MCF 10A (cell line): ENCODE measurements around the gene SLF1. TPM values are rescaled to one million over a fixed set of nuclear protein-coding genes. Genes with fewer than 3 reads are reported as not detected.
A peak's percentile ranks its signal among the peaks of the same experiment; 100 is the strongest.

Experiments
- BruUV-seq: library from RNA; stranded (reverse); fragments of 400-500 nt; replicated peaks from 2 replicates; lab custom pipeline; 2021; lab: Mats Ljungman, UMichigan
- CTCF ChIA-PET: fragments of 300-600 bp; sonication (Branson Sonifier 250); formaldehyde crosslinking; extraction: SDS; loops from one replicate; lab custom pipeline; 2021; ENCODE audit warnings: antibody characterized with exemption, inconsistent platforms; lab: Yijun Ruan, JAX
- POLR2A ChIA-PET: fragments of 300-600, 350-650 bp; sonication (Branson Sonifier 250); formaldehyde crosslinking; extraction: SDS; loops from one replicate; lab custom pipeline; 2020; ENCODE audit warnings: antibody characterized with exemption, inconsistent platforms; lab: Yijun Ruan, JAX
- DNase-seq: peaks from one replicate; pipeline ENCODE4 v3.0.0-alpha.2; 2018; ENCODE audit not compliant: unreplicated experiment
- H3K27ac Mint-ChIP-seq: one replicate; pipeline ENCODE4 v1.8.0; 2022; ENCODE audit warnings: mild to moderate bottlenecking, low read depth, mixed read lengths; ENCODE audit not compliant: unreplicated experiment
- H3K27me3 Mint-ChIP-seq: one replicate; pipeline ENCODE4 v1.8.0; 2022; ENCODE audit warnings: mixed read lengths; ENCODE audit not compliant: insufficient read depth, unreplicated experiment
- H3K36me3 Mint-ChIP-seq: one replicate; pipeline ENCODE4 v1.8.0; 2022; ENCODE audit warnings: mild to moderate bottlenecking, moderate library complexity, mixed read lengths; ENCODE audit not compliant: insufficient read depth, unreplicated experiment
- H3K4me1 Mint-ChIP-seq: one replicate; pipeline ENCODE4 v1.8.0; 2022; ENCODE audit warnings: mixed read lengths; ENCODE audit not compliant: insufficient read depth, unreplicated experiment
- H3K4me3 Mint-ChIP-seq: one replicate; pipeline ENCODE4 v1.8.0; 2022; ENCODE audit warnings: mild to moderate bottlenecking, moderate library complexity, mixed read lengths; ENCODE audit not compliant: unreplicated experiment
- H3K9me3 Mint-ChIP-seq: one replicate; pipeline ENCODE4 v1.8.0; 2022; ENCODE audit warnings: mixed read lengths; ENCODE audit not compliant: unreplicated experiment
- intact Hi-C: fragments of 100-400 bp; cut with micrococcal nuclease; formaldehyde crosslinking; loops from 2 replicates; pipeline ENCODE4 v1.14.1; 2022
- total RNA-seq: library from RNA; stranded (reverse); gene quantifications from 2 replicates; pipeline ENCODE4 v1.2.3, GENCODE V29; 2022
- TF ChIP-seq, protein P1 (sequence below): fragments of 200-600 bp; IDR thresholded peaks from one replicate; pipeline ENCODE4 v1.8.0; 2022; ENCODE audit warnings: antibody characterized with exemption, mild to moderate bottlenecking; ENCODE audit not compliant: unreplicated experiment

The SLF1 gene
- total RNA-seq, 1 experiment from 2014 or later, result 6.0 TPM

DNA sequence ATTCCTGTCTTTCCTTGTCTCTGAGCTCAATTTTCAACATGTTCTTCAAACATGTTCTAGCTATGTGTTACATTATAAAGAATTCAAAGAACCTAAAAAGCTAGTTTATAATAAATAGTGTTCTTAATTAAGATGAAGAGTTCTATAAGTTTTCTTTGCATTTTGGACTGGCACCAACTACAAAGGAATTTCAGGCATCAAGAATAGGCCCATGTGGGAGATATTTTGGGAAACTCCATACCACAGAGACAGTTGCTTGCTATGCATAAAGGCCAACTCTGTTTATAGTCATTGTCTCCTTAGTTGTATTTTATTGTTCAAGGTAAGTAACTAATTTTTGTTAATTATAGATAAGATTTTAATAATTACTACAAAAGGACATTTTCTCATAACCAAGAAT lies 4.5 kb downstream of the SLF1 start:
- TF ChIP-seq, protein P1, sequence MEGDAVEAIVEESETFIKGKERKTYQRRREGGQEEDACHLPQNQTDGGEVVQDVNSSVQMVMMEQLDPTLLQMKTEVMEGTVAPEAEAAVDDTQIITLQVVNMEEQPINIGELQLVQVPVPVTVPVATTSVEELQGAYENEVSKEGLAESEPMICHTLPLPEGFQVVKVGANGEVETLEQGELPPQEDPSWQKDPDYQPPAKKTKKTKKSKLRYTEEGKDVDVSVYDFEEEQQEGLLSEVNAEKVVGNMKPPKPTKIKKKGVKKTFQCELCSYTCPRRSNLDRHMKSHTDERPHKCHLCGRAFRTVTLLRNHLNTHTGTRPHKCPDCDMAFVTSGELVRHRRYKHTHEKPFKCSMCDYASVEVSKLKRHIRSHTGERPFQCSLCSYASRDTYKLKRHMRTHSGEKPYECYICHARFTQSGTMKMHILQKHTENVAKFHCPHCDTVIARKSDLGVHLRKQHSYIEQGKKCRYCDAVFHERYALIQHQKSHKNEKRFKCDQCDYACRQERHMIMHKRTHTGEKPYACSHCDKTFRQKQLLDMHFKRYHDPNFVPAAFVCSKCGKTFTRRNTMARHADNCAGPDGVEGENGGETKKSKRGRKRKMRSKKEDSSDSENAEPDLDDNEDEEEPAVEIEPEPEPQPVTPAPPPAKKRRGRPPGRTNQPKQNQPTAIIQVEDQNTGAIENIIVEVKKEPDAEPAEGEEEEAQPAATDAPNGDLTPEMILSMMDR, result no peak
- no peak for DNase-seq
- Mint-ChIP-seq H3K27ac (peak overlapping the region; percentile 49), H3K36me3 (no peaks in the 10 kb centered on the region), H3K27me3 (no peaks in the 10 kb centered on the region), H3K9me3 (no peaks in the 10 kb centered on the region), H3K4me3 (no peak overlapping the region), H3K4me1 (peaks cover 20% of the 10 kb centered on the region)
- CTCF ChIA-PET, result interaction anchor here (0.5 to 0.8 kb wide), 3 partner anchors 85 to 1303 kb away, joined by 3 to 4 read pairs (median 3); no protein-coding TSS in a partner anchor
- POLR2A ChIA-PET, result no interaction called here
- no TSS peak for BruUV-seq
- intact Hi-C loops, result no loop called here

DNA sequence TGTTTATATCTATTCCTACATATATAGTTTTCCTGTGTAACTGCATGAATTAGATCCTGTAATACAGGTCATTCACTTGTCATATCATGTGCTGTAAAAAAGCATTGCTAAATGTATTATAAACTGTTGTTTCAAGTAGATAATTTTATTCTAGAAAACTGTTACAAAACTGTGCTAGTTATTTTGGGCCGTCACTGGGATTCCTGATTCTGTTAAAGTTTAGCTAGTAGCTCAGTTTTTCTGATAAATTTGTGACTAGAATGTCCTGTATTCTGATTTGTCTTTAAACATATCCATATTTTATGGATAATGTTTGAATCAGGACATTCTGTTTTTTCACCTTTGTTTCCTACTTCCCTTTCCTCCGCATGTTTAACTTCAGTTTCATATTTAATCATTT lies 5.4 kb downstream of the SLF1 start:
- ChIA-PET CTCF (interaction anchor here (0.9 kb wide), 1 partner anchor 9 kb away, joined by 9 read pairs; no protein-coding TSS in a partner anchor), POLR2A (no interaction called here)
- Mint-ChIP-seq H3K27ac (peak overlapping the region; percentile 41), H3K27me3 (no peaks in the 10 kb centered on the region), H3K9me3 (no peaks in the 10 kb centered on the region), H3K36me3 (no peaks in the 10 kb centered on the region), H3K4me3 (no peak overlapping the region), H3K4me1 (peaks cover 20% of the 10 kb centered on the region)
- intact Hi-C loops, result no loop called here
- no peak for DNase-seq
- TF ChIP-seq, protein P1, result no peak
- no TSS peak for BruUV-seq

DNA sequence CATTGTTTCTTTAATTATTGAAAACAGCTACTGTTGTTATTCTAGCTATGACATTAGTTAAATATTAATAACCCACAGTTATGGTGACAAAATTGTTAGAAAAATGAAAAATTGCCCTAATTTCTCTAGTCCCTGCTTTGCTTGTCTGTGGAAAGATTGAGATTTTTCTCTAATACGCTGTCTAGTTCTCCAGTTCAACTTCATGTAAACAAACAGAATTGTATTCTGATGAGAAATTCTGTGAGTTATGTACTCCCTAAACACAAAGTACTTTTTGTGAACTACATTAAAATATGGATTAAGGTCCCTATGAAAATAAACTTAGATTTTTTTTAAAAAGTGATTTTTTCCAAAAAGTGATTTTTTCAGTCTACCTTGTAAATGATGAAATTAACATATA lies 8.7 kb downstream of the SLF1 start:
- TF ChIP-seq, protein P1, result no peak
- Mint-ChIP-seq H3K4me3 (no peak overlapping the region), H3K36me3 (peaks cover 19% of the 10 kb centered on the region), H3K4me1 (peaks cover 6% of the 10 kb centered on the region), H3K9me3 (no peaks in the 10 kb centered on the region), H3K27me3 (no peaks in the 10 kb centered on the region), H3K27ac (no peak overlapping the region)
- BruUV-seq, result no TSS peak
- ChIA-PET CTCF (no interaction called here), POLR2A (interaction anchor here (2.8 kb wide), 1 partner anchor 9 kb away, joined by 11 read pairs; the partner anchor contains the start of genes KIAA0825 and SLF1)
- DNase-seq, result no peak
- intact Hi-C loops, result no loop called here

DNA sequence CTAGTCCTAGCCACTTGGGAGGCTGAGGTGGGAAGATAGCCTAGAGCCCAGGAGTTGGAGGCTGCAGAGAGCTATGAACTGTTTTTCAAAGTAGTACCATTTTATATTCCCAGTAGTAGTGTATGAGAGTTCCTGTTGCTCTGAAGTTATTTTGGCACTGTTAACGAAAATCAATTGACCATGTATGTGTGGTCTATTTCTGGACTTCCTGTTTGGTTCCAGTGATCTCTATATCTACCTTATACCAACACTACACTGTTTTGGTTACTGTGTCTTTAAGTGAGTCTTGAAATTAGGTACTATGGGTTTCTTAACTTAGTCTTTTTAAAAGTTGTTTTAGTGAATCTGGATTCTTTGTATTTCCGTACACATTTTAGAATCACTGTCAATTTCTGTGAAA lies 13.6 kb downstream of the SLF1 start:
- peaks cover 18% of the 10 kb centered on the region for H3K9me3 Mint-ChIP-seq
- POLR2A ChIA-PET, result interaction anchor here (0.6 kb wide), 1 partner anchor 51 kb away, joined by 3 read pairs; no protein-coding TSS in a partner anchor
- peaks cover 26% of the 10 kb centered on the region for H3K36me3 Mint-ChIP-seq
- CTCF ChIA-PET, result no interaction called here
- no peak overlapping the region for H3K4me3 Mint-ChIP-seq
- intact Hi-C loops, result no loop called here
- BruUV-seq, result no TSS peak
- TF ChIP-seq, protein P1, result no peak
- DNase-seq, result no peak
- H3K27ac Mint-ChIP-seq, result no peak overlapping the region
- no peaks in the 10 kb centered on the region for H3K27me3 Mint-ChIP-seq
- H3K4me1 Mint-ChIP-seq, result peaks cover 6% of the 10 kb centered on the region
